SK-N-SH treated with all-trans-retinoic acid at 6 μM for 48 hours (cell line): Measurements from ENCODE around the gene SPOCK1.

ENCODE experiments used
- ATAC-seq: fragments of 200-7000 bp; cut with Tn5 transposase; 3 replicates; pipeline ENCODE4 v1.9.1; 2020; ENCODE audit warnings: mild to moderate bottlenecking, moderate library complexity
- ARNTL ChIP-seq: fragments of 450-650 bp; formaldehyde crosslinking; IDR thresholded peaks from 2 replicates; pipeline ENCODE4 v1.5.0; 2020; ENCODE audit warnings: low read depth, mild to moderate bottlenecking, moderate library complexity, borderline replicate concordance
- BACH2 ChIP-seq: fragments of 250-450 bp; sonication (Bioruptor Pico); IDR thresholded peaks from 2 replicates; pipeline ENCODE4 v1.9.0; 2021; ENCODE audit warnings: mild to moderate bottlenecking, borderline replicate concordance
- CSDC2 ChIP-seq: fragments of 250-450 bp; sonication (Bioruptor Pico); IDR thresholded peaks from 2 replicates; pipeline ENCODE4 v1.5.0; 2020; ENCODE audit warnings: mild to moderate bottlenecking, moderate library complexity
- ESRRG ChIP-seq: fragments of 250-450 bp; sonication (Bioruptor Pico); IDR thresholded peaks from 2 replicates; pipeline ENCODE4 v1.6.1; 2021; ENCODE audit warnings: mild to moderate bottlenecking
- GLIS3 ChIP-seq: fragments of 250-450 bp; sonication (Bioruptor Pico); IDR thresholded peaks from 2 replicates; pipeline ENCODE4 v1.5.0; 2020; ENCODE audit warnings: mild to moderate bottlenecking, moderate library complexity
- ISL1 ChIP-seq: fragments of 250-450 bp; sonication (Bioruptor Pico); IDR thresholded peaks from 2 replicates; pipeline ENCODE4 v2.1.2; 2022; ENCODE audit warnings: mild to moderate bottlenecking, moderate library complexity
- OSR1 ChIP-seq: fragments of 250-450 bp; sonication (Bioruptor Pico); IDR thresholded peaks from 2 replicates; pipeline ENCODE4 v1.8.0; 2022; ENCODE audit warnings: moderate library complexity, mild to moderate bottlenecking, inconsistent platforms
- PPARA ChIP-seq: fragments of 250-450 bp; sonication (Bioruptor Pico); IDR thresholded peaks from 2 replicates; pipeline ENCODE4 v1.5.0; 2020; ENCODE audit warnings: mild to moderate bottlenecking, borderline replicate concordance
- RARB ChIP-seq: fragments of 250-450 bp; sonication (Bioruptor Pico); IDR thresholded peaks from 2 replicates; pipeline ENCODE4 v1.8.0; 2021; ENCODE audit warnings: mild to moderate bottlenecking, moderate library complexity
- SNAI2 ChIP-seq: fragments of 250-450 bp; sonication (Bioruptor Pico); IDR thresholded peaks from 2 replicates; pipeline ENCODE4 v1.5.0; 2020; ENCODE audit warnings: mild to moderate bottlenecking, moderate library complexity
- TCF4 ChIP-seq: fragments of 250-450 bp; sonication (Bioruptor Pico); IDR thresholded peaks from 2 replicates; pipeline ENCODE4 v1.8.0; 2021; ENCODE audit warnings: mild to moderate bottlenecking, moderate library complexity, borderline replicate concordance
- TOX ChIP-seq: fragments of 250-450 bp; sonication (Bioruptor Pico); IDR thresholded peaks from 2 replicates; pipeline ENCODE4 v1.8.0; 2021; ENCODE audit warnings: mild to moderate bottlenecking, moderate library complexity, borderline replicate concordance
- ZC3H10 ChIP-seq: fragments of 250-450 bp; sonication (Bioruptor Pico); IDR thresholded peaks from 2 replicates; pipeline ENCODE4 v1.5.1; 2021; ENCODE audit warnings: mild to moderate bottlenecking, moderate library complexity
- ZFP3 ChIP-seq: fragments of 250-450 bp; sonication (Bioruptor Pico); IDR thresholded peaks from 2 replicates; pipeline ENCODE4 v1.5.0; 2020; ENCODE audit warnings: mild to moderate bottlenecking, moderate library complexity
- ZFP30 ChIP-seq: fragments of 450-650 bp; formaldehyde crosslinking; IDR thresholded peaks from 2 replicates; pipeline ENCODE4 v1.5.0; 2022; ENCODE audit warnings: mild to moderate bottlenecking, moderate library complexity
- ZNF70 ChIP-seq: fragments of 450-650 bp; formaldehyde crosslinking; IDR thresholded peaks from 2 replicates; pipeline ENCODE4 v1.5.0; 2020; ENCODE audit warnings: mild to moderate bottlenecking, moderate library complexity
- TF ChIP-seq, protein P1 (sequence below): fragments of 250-450 bp; sonication (Bioruptor Pico); IDR thresholded peaks from 2 replicates; pipeline ENCODE4 v1.5.1; 2021; ENCODE audit warnings: mild to moderate bottlenecking, moderate library complexity
- TF ChIP-seq, protein P2 (sequence below): fragments of 250-450 bp; sonication (Bioruptor Pico); IDR thresholded peaks from 2 replicates; pipeline ENCODE4 v1.5.0; 2020; ENCODE audit warnings: mild to moderate bottlenecking, moderate library complexity
- TF ChIP-seq, protein P3 (sequence below): fragments of 250-450 bp; sonication (Bioruptor Pico); IDR thresholded peaks from 2 replicates; pipeline ENCODE4 v1.8.0; 2020; ENCODE audit warnings: mild to moderate bottlenecking, moderate library complexity, borderline replicate concordance
- TF ChIP-seq, protein P4 (sequence below): fragments of 250-450 bp; sonication (Bioruptor Pico); IDR thresholded peaks from 2 replicates; pipeline ENCODE4 v1.8.0; 2021; ENCODE audit warnings: low read depth, mild to moderate bottlenecking, moderate library complexity, borderline replicate concordance
- TF ChIP-seq, protein P5 (sequence below): fragments of 250-450 bp; sonication (Bioruptor Pico); IDR thresholded peaks from 2 replicates; pipeline ENCODE4 v1.5.1; 2020; ENCODE audit warnings: low read depth, mild to moderate bottlenecking, moderate library complexity

SPOCK1 gene

DNA sequence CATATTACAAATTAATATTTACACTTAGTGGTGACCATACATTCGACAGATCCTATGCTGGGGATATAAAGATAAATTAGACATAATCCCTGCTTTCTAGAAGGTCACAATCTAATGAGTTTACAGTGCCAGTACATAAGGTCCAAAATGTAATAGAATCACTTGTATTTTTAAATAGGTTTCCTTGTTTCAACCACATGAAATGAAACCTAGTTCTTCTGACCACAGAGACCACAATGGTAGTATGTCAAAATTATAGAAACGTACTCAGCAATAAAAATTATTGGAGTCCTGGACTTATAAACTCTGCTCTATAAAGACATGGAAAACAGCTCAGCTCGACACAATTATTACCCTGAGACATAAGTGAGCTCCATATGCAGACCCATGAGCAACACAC lies 444.3 kb downstream of the SPOCK1 start:
- ATAC-seq, result no peak
- TF ChIP-seq PPARA (CRISPR knock-in tag) (no peak), ESRRG (CRISPR knock-in tag) (no peak), ZC3H10 (CRISPR knock-in tag) (no peak), ZFP30 (CRISPR knock-in tag) (no peak), GLIS3 (no peak)
- TF ChIP-seq, protein P1, sequence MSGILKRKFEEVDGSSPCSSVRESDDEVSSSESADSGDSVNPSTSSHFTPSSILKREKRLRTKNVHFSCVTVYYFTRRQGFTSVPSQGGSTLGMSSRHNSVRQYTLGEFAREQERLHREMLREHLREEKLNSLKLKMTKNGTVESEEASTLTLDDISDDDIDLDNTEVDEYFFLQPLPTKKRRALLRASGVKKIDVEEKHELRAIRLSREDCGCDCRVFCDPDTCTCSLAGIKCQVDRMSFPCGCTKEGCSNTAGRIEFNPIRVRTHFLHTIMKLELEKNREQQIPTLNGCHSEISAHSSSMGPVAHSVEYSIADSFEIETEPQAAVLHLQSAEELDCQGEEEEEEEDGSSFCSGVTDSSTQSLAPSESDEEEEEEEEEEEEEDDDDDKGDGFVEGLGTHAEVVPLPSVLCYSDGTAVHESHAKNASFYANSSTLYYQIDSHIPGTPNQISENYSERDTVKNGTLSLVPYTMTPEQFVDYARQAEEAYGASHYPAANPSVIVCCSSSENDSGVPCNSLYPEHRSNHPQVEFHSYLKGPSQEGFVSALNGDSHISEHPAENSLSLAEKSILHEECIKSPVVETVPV (CRISPR knock-in tag), result no peak
- TF ChIP-seq, protein P2, sequence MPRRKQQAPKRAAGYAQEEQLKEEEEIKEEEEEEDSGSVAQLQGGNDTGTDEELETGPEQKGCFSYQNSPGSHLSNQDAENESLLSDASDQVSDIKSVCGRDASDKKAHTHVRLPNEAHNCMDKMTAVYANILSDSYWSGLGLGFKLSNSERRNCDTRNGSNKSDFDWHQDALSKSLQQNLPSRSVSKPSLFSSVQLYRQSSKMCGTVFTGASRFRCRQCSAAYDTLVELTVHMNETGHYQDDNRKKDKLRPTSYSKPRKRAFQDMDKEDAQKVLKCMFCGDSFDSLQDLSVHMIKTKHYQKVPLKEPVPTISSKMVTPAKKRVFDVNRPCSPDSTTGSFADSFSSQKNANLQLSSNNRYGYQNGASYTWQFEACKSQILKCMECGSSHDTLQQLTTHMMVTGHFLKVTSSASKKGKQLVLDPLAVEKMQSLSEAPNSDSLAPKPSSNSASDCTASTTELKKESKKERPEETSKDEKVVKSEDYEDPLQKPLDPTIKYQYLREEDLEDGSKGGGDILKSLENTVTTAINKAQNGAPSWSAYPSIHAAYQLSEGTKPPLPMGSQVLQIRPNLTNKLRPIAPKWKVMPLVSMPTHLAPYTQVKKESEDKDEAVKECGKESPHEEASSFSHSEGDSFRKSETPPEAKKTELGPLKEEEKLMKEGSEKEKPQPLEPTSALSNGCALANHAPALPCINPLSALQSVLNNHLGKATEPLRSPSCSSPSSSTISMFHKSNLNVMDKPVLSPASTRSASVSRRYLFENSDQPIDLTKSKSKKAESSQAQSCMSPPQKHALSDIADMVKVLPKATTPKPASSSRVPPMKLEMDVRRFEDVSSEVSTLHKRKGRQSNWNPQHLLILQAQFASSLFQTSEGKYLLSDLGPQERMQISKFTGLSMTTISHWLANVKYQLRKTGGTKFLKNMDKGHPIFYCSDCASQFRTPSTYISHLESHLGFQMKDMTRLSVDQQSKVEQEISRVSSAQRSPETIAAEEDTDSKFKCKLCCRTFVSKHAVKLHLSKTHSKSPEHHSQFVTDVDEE, result no peak

DNA sequence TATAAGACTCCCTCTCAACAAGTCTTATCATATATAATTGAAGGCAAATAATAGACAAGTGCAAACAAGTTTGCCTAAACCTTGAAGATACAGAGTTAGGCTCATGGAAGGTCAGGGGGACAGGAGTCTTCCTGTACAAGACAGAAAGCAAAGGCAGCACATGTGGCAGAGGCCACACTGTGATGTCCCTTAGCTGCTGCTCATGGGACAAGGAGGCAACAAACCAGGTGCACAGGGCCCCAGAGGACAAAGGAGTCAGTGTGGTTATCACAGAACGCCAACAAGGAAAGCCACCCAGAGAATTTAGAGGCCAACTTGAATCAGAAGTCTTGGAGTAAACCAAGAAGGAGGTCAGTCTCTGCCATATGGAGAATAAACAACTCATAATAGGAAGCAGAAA lies 444.8 kb downstream of the SPOCK1 start:
- TF ChIP-seq ZFP3 (CRISPR knock-in tag), result no peak
- TF ChIP-seq, protein P3, sequence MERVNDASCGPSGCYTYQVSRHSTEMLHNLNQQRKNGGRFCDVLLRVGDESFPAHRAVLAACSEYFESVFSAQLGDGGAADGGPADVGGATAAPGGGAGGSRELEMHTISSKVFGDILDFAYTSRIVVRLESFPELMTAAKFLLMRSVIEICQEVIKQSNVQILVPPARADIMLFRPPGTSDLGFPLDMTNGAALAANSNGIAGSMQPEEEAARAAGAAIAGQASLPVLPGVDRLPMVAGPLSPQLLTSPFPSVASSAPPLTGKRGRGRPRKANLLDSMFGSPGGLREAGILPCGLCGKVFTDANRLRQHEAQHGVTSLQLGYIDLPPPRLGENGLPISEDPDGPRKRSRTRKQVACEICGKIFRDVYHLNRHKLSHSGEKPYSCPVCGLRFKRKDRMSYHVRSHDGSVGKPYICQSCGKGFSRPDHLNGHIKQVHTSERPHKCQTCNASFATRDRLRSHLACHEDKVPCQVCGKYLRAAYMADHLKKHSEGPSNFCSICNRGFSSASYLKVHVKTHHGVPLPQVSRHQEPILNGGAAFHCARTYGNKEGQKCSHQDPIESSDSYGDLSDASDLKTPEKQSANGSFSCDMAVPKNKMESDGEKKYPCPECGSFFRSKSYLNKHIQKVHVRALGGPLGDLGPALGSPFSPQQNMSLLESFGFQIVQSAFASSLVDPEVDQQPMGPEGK, result no peak
- no peak for TF ChIP-seq ZNF70 (CRISPR knock-in tag)
- TF ChIP-seq, protein P4, sequence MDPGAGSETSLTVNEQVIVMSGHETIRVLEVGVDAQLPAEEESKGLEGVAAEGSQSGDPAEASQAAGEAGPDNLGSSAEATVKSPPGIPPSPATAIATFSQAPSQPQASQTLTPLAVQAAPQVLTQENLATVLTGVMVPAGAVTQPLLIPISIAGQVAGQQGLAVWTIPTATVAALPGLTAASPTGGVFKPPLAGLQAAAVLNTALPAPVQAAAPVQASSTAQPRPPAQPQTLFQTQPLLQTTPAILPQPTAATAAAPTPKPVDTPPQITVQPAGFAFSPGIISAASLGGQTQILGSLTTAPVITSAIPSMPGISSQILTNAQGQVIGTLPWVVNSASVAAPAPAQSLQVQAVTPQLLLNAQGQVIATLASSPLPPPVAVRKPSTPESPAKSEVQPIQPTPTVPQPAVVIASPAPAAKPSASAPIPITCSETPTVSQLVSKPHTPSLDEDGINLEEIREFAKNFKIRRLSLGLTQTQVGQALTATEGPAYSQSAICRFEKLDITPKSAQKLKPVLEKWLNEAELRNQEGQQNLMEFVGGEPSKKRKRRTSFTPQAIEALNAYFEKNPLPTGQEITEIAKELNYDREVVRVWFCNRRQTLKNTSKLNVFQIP, result no peak
- TF ChIP-seq RARB (CRISPR knock-in tag), result no peak
- no peak for TF ChIP-seq OSR1 (CRISPR knock-in tag)
- TF ChIP-seq PPARA (CRISPR knock-in tag), result no peak
- TF ChIP-seq ISL1 (CRISPR knock-in tag), result no peak
- no peak for TF ChIP-seq ESRRG (CRISPR knock-in tag)
- no peak for TF ChIP-seq TOX (CRISPR knock-in tag)
- no peak for TF ChIP-seq SNAI2 (CRISPR knock-in tag)
- no peak for TF ChIP-seq TCF4 (CRISPR knock-in tag)
- TF ChIP-seq ARNTL (CRISPR knock-in tag), result no peak
- TF ChIP-seq BACH2 (CRISPR knock-in tag), result no peak
- TF ChIP-seq ZFP30 (CRISPR knock-in tag), result no peak
- TF ChIP-seq, protein P2, result no peak
- no peak for ATAC-seq

DNA sequence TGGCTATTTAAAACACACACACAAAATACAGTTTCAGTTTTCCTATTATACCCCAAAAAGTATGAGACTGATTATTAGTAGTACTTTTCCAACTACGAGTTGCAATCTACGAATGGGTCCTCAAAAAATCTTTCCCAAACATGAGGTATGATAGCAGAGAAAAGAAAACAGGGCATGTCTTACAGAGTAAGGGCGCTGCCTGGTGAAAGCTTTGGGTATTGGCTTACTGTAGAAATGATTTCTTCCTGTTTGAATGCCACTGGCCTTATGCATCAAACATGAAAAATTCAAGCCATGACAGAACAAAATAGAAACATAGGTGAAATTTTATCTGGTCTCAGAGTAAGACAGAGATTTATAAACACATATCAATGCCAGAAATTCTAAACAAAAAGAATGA lies 448.0 kb downstream of the SPOCK1 start:
- no peak for ATAC-seq
- no peak for TF ChIP-seq ZFP3 (CRISPR knock-in tag)
- no peak for TF ChIP-seq ISL1 (CRISPR knock-in tag)
- TF ChIP-seq SNAI2 (CRISPR knock-in tag), result no peak
- TF ChIP-seq TCF4 (CRISPR knock-in tag), result no peak
- TF ChIP-seq CSDC2 (CRISPR knock-in tag), result no peak
- no peak for TF ChIP-seq GLIS3
- no peak for TF ChIP-seq ZFP30 (CRISPR knock-in tag)
- TF ChIP-seq, protein P5, sequence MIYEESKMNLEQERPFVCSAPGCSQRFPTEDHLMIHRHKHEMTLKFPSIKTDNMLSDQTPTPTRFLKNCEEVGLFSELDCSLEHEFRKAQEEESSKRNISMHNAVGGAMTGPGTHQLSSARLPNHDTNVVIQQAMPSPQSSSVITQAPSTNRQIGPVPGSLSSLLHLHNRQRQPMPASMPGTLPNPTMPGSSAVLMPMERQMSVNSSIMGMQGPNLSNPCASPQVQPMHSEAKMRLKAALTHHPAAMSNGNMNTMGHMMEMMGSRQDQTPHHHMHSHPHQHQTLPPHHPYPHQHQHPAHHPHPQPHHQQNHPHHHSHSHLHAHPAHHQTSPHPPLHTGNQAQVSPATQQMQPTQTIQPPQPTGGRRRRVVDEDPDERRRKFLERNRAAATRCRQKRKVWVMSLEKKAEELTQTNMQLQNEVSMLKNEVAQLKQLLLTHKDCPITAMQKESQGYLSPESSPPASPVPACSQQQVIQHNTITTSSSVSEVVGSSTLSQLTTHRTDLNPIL, result no peak
